ENCODE data around the gene KDM4C.

DNA sequence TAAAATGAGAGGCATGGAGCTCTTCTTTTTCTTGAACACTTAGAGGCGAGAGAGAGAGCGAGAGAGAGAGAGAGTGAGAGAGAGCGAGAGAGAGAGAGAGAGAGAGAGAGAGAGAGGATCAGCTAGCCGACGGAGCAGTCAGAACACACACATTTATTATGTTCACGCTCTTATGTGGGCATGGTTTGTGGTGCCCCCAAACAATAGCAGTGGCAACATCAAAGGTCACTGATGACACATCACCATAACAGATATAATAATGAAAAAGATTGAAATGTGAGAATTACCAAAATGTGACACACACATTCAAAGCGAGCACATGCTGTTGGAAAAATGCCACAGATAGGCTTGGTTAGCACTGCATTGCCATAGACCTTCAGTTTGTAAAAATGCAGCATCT, 116.1 kb downstream of the KDM4C start:
- TF ChIP-seq MYC (IDR thresholded peaks at IDR 0.05; ENCODE audit: borderline replicate concordance, low read length), result no peak
- TF ChIP-seq, protein P1, sequence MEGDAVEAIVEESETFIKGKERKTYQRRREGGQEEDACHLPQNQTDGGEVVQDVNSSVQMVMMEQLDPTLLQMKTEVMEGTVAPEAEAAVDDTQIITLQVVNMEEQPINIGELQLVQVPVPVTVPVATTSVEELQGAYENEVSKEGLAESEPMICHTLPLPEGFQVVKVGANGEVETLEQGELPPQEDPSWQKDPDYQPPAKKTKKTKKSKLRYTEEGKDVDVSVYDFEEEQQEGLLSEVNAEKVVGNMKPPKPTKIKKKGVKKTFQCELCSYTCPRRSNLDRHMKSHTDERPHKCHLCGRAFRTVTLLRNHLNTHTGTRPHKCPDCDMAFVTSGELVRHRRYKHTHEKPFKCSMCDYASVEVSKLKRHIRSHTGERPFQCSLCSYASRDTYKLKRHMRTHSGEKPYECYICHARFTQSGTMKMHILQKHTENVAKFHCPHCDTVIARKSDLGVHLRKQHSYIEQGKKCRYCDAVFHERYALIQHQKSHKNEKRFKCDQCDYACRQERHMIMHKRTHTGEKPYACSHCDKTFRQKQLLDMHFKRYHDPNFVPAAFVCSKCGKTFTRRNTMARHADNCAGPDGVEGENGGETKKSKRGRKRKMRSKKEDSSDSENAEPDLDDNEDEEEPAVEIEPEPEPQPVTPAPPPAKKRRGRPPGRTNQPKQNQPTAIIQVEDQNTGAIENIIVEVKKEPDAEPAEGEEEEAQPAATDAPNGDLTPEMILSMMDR (IDR thresholded peaks at IDR 0.05), result no peak
- TF ChIP-seq SMC3 (IDR thresholded peaks at IDR 0.05), result no peak
- TF ChIP-seq TFCP2L1 (CRISPR knock-in tag; IDR thresholded peaks at IDR 0.05), result no peak
- TF ChIP-seq POLR2A (IDR thresholded peaks at IDR 0.05; ENCODE audit: low read length), result no peak
- TF ChIP-seq RNF2 (IDR thresholded peaks at IDR 0.05; ENCODE audit: borderline replicate concordance, low read depth), result no peak
- no peak for TF ChIP-seq EP300 (IDR thresholded peaks at IDR 0.05)
- TF ChIP-seq, protein P2, sequence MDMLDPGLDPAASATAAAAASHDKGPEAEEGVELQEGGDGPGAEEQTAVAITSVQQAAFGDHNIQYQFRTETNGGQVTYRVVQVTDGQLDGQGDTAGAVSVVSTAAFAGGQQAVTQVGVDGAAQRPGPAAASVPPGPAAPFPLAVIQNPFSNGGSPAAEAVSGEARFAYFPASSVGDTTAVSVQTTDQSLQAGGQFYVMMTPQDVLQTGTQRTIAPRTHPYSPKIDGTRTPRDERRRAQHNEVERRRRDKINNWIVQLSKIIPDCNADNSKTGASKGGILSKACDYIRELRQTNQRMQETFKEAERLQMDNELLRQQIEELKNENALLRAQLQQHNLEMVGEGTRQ (IDR thresholded peaks at IDR 0.05), result no peak
- TF ChIP-seq REST (IDR thresholded peaks at IDR 0.05), result no peak

Data from A549 (cell line).